Middle frontal gyrus (tissue), 1 donor: Measurements from ENCODE around the gene PXDN.

Source experiments
- DNase-seq: peaks from one replicate; pipeline ENCODE4 v3.0.0-alpha.2; 2015; ENCODE audit warnings: low spot score; ENCODE audit errors: extremely low spot score

The PXDN gene

GRCh38 chr2:1613731-1614354 lies 130.5 kb downstream of the PXDN start:
- DNase-seq: no peak

GRCh38 chr2:1613078-1613445 lies 131.3 kb downstream of the PXDN start:
- no peak for DNase-seq

DNA sequence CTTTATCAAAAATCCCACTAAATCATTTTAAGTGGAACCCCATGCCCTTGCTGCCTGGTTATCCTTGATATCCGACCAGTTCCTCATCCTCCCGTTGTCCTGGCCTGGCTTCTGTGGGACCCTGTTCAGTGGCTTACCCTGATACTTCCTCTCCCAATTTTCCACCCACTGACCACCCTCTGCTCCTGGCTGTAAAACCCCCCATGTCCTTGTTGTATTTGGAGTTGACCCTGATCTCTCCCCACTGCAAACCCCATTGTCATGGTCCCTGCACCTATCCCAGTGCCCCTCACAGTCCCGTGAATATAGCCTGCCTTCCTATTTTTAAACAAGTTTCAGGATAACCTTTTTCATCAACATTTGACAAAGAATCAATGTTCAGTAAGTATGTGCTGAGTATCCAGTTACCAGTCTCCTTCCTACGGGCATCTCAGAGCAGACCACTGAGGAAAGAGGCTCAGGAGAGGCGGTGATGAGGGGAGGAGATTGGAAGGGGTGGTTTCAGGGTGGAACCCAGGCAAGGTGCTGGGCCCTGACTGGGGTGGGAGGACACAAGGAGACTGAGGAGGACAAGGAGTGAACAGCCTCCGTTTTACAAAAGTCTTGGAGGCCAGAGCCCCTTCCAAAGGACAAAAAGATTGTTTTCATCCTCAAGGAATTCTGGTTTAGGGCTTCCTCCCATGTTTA lies 131.8 kb downstream of the PXDN start:
- no peak for DNase-seq

GRCh38 chr2:1611886-1612285 lies 132.4 kb downstream of the PXDN start:
- no peak for DNase-seq

GRCh38 chr2:1610096-1610485 lies 134.2 kb downstream of the PXDN start:
- no peak for DNase-seq

DNA sequence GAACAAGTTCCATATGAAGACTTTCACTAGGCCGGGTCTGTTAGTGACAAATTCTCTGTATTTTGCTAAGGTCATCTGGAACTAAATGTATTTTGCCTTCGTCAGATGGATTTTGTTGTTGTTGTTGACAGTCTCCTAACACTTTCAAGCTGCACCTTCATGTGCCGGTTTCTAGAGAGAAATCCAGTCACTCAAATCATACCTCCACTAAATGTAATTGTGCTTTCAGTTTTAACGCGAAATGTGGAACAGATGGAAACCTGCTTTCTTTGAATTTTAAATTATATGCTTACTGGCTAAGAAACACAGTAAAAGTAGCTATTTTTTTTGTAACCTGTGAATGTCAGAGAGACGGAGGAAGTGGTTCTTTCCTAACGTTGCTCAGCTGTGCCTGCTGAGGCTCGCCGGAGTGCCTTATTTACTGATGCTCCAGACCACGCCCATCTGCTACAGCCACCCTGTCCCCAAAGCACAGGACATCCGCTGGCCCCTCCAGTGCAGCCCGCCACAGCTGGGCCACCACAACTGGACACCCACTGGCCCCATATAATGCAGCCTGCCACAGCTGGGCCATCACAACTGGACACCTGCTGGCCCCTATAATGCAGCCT lies 134.7 kb downstream of the PXDN start:
- no peak for DNase-seq

- DNase-seq: no peak
Observed at GRCh38 chr2:1609040-1609439, 135.3 kb downstream of the PXDN start.

- no peak for DNase-seq
Observed at GRCh38 chr2:1607971-1608688, 136.2 kb downstream of the PXDN start.

- DNase-seq: no peak
Observed at GRCh38 chr2:1607236-1607920, 136.9 kb downstream of the PXDN start.

DNA sequence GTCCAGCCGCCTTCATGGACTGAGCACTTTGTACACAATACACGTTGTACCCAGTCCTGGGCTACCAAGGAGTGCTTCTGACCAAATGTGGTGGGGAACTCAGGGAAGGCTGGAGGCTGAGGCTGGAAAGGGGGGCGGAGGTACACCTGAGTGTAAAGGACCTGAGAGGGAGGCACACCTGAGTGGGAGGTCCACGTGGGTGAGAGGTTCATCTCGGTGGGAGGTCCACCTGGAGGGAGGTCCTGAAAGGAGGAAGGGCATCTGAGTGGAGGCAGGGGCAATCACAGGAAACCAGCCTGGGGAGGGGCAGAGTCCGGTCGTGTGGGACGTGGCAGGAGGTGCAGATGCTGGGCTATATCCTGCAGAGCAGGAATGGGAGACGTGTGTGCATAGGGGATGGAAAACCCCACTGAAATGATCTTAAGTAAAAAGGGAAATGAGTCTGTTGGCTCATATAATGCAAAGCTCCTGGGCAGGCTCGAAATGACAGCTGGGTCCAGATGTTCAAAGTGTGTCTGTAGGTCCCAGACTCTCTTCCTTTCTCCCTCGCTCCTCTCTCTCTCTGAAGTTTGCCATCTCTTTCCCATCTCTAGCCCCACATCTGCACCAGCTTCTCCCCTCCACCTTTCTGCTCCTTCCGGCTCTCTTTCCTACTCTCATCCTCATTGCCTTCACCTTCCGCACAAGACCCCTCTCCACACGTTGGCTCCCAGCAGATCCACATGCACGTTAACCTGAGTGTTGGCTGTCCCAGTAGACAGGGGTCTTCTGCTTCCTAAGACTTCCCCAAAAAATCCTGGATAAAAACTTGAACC lies 137.7 kb downstream of the PXDN start:
- DNase-seq: no peak

GRCh38 chr2:1606046-1606400 lies 138.3 kb downstream of the PXDN start:
- no peak for DNase-seq

DNA sequence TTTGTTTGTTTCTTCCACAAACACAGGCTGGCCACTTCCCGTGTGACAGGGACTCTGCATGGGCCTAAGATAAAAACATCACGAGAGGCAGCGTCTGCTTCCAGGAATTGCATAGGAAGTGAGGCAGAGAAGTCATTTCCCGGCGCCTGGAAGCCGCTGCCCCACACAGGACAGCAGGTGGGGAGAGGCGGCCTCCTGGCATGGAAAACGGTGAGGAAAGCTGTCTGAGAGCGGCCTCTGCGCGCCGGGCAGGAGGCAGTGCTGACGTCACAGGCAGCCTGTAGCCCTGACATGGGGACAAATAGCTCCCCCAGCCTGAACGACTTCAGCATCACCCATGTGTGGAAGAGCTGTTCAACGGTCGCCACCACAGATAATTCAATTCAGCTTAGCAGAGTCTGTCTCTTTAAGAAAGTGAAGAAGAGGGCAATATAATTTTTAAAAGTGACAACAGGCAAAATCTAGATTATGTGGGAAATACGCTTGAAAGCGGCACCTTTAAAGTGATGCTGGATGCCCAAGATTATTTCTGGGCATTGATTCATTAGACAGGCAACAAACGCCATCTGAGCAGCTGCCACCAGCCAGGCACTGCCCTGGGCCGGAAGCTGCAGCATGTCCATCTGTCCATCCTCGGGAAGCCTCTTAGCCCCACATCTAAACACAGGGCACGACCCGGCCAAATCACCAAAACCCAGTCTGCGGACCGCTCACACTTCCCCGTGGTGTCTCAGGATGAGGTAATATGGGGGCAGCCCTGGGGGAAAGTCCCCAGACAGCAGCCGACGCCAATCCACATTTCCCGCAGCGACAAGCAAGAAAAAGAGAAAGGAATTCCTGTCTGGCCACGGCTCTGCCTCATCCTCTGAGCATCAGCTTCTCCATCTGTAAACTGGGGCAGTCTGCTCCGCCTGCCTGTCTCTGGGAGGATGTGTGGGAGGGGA lies 138.9 kb downstream of the PXDN start:
- DNase-seq: no peak

- no peak for DNase-seq
Observed at GRCh38 chr2:1603521-1603920, 140.8 kb downstream of the PXDN start.

- no peak for DNase-seq
Observed at GRCh38 chr2:1603059-1603458, 141.3 kb downstream of the PXDN start.

DNA sequence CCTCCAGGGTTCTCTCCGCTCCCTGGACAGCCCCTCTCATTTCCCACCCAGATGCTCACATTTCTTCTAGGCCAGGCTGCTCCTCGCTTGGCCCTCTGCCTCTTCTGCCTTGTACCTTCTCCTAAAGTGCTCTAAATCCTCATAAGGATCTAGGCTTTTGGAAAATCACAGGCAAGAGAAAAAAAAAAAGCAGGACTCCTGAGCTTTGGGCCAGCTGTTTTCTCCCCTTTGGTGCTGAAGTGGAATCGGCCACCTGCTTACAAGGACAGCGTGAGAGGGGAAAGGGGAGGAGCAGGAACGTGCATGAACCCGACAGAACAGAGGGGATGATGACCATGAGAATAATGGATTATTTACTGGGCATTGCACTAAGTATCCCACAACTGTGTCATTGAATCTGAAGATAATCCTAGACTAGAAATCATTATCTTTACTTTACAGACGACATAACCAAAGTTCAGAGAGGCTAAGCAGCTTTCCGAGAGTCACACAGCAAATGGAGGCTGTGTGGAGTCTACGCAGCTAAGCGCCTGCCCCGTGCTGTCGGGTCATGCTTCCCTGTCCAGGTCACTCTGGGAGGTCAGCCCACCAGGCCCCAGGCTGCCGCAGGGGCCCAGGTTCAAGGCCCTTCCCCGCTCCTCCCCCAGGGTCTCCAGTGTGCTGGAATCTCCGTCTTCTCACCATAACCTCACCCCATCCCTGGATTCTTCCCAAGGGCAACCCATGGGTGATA lies 141.9 kb downstream of the PXDN start:
- no peak for DNase-seq

DNA sequence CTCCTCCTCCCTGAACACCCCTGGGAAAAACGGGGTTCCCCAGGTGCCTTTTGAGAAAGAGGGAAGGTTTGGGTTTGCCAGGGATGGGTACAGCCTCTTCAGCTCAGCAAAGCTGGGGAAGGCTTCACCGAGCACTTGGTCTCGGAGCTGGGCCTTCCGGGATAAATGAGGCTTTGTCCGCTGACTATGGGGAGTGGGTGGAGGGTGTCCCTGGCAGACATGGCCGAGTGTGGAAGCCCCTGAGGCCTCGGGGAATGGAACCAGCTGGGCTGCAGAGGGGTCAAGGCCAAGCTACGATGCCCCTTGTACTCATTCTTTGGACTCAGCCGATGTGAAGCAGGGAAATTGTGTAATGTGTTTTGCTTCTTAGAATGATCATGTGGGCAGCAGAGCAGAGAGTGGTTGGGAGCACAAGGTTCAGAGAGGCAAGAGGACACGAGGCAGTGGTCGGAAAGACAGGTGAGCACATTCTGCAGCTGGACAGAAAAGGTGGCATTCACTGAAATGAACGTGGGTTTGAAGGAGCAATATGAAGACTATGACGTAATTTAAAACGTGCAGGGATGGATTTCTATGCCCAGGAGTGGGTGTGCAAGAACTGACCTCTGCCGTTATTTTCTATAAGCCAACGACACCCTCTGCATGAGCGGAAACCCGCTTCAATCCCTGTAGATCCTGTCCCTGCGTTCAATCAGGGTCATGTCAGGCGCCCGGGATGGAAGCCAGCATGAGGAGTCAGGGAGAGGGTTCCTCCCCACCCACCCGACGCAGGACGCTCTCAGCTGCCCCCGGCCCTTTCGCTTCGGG lies 142.6 kb downstream of the PXDN start:
- DNase-seq: no peak

- no peak for DNase-seq
Observed at GRCh38 chr2:1601067-1601412, 143.3 kb downstream of the PXDN start.
